Stimulated activated CD8-positive, alpha-beta memory T cell treated with anti-CD3 and anti-CD28 coated beads, Interleukin-12 subunit alpha, Interleukin-12 subunit beta, amount 100 ng/mL, for 24 hours (primary cell): ENCODE data around the gene TMEM130.

Experiments used
- DNase-seq: peaks from one replicate; pipeline ENCODE4 v3.0.0-alpha.2; 2020; ENCODE audit errors: extremely low read depth

The TMEM130 gene, protein sequence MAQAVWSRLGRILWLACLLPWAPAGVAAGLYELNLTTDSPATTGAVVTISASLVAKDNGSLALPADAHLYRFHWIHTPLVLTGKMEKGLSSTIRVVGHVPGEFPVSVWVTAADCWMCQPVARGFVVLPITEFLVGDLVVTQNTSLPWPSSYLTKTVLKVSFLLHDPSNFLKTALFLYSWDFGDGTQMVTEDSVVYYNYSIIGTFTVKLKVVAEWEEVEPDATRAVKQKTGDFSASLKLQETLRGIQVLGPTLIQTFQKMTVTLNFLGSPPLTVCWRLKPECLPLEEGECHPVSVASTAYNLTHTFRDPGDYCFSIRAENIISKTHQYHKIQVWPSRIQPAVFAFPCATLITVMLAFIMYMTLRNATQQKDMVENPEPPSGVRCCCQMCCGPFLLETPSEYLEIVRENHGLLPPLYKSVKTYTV

DNA sequence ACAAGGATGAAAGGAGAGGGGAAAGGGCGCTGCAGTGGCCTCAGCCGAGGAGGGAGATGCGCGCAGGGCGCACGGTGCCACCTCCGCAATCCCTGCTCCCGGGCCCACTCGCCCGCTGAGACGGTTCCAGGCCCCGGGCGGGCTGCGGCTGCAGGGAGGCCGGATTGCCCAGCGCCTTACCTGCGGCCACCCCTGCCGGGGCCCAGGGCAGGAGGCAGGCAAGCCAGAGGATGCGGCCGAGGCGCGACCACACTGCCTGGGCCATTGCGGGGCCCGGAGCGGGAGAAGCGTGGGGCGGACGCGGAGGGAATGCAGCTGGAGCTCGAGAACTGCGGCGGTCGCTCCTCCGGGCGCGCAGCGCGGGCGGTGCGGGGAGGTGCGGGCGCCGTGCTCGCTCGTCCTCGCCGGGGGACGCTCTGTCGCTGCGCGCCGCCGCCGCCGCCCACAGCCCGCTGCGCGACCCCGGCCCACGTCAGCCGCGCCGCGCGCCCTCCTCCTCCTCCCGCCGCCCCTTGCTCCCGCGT is at the start of gene TMEM130:
TSS of gene TMEM130 (minus strand) at position 418 of the 524 bp plus-strand sequence. CDS start at position 265, 153 bp downstream.
- no peak for DNase-seq

DNA sequence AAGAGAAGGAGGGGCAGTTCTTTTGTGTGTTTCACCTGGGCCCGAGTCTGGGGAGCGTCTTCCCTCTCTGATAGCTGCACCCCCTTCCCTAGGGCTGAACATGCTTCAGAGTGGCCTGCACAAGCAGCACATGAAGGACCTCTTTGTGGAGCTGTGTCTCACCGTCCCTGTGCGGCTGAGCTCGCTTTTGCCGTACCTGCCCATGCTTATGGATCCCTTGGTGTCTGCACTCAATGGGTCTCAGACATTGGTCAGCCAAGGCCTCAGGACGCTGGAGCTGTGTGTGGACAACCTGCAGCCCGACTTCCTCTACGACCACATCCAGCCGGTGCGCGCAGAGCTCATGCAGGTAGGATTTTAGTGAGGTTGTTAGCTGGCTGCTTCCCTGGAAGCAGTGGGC is 47.5 kb upstream of the TMEM130 start:
- no peak for DNase-seq

DNA sequence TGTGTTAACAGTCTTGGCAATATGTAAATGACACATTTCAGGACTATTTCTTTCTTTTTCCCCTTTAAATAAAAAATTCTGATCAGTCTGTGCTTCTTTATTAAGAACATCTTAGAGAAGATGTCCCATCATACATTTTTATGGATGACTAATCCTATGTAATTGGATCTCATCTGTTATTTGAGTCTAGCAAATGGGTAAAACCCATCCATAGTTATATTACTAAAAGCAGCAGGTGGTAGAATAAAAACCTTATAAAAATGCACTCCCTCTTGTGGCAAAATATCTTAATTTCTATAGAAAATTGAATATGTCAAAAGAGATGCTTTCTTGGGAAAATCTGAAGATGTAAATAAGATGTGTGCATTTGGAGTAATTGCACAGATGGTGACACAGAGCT is 43.8 kb upstream of the TMEM130 start:
- no peak for DNase-seq

DNA sequence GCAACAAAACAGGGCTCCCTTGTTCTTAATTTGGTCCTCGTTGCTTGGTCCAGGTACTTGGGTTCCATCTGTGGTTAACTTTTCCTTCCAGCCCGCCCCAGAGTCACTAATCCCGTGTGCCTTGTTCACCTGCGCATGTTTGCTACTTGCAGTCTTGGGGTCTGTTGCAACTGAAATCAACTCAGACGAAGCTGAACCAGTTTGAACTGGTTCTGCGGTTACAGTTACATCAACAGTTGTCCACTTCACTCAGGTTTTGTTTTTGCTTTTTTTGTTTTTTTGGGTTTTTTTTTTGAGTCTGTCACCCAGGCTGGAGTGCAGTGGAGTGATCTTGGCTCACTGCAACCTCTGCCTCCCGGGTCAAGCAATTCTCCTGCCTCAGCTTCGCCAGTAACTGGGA is 43.2 kb upstream of the TMEM130 start:
- no peak for DNase-seq

DNA sequence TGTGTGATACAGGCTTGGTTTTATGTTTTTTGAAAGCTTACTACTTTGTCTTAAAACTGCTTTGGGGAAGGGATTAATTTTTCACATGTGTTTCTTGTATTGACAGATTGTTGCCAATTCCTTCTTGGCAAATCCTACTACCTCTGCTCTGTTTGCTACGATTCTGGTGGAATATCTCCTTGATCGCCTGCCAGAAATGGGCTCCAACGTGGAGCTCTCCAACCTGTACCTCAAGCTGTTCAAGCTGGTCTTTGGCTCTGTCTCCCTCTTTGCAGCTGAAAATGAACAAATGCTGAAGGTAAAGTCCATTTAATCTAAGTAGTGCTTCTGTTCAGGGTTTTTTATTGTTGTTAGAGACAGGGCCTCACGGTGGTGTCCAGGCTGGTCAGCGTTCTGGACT is 42.1 kb upstream of the TMEM130 start:
- DNase-seq, result no peak

DNA sequence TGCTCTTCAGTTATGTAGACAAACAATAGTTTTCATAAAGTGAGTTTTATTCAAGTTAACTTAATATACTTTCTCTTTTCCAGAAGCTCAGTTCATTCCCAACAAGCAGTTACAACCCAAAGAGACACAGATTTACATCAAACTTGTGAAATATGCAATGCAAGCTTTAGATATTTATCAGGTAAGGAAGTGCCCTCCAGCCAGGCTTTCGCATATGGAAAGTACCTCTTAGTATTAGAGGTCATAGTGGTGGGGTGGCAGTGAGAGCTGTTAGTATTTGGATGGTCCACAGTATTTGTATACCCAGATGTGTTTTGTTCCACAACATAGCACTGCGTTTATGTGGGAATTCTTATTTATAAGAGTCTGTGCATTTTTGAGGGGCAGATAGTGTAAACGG is 40.6 kb upstream of the TMEM130 start:
- no peak for DNase-seq

DNA sequence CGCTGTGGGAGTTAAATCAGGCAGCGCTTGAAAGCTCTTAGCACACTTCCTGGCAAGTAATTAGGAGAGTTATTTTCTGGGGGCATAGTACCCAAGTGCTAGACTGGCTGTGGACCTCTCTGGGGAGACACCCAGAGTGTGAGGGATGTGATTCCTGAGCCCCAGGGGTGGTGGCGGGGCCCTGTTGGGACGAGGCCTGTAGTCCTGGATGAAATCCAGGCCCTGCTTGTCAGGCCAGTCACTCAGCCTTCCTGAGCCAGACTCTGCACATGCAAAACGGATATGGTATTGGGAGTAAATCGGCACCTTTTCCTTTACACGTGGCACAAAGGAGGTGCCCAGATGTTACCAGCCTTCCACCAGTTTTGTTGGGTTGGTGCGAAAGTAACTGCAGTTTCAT is 39.7 kb upstream of the TMEM130 start:
- no peak for DNase-seq

DNA sequence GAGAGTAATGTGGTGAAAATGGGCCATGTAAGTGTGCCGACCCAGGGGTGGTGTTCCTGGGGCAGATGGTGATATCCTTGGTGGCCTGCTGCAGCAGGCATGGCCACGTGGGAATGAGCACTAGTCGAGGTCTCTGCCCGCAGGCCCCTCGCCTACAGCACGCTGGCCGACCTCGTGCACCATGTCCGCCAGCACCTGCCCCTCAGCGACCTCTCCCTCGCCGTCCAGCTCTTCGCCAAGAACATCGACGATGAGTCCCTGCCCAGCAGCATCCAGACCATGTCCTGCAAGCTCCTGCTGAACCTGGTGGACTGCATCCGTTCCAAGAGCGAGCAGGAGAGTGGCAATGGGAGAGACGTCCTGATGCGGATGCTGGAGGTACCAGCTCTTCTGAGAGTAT is 38.8 kb upstream of the TMEM130 start:
- DNase-seq, result no peak

DNA sequence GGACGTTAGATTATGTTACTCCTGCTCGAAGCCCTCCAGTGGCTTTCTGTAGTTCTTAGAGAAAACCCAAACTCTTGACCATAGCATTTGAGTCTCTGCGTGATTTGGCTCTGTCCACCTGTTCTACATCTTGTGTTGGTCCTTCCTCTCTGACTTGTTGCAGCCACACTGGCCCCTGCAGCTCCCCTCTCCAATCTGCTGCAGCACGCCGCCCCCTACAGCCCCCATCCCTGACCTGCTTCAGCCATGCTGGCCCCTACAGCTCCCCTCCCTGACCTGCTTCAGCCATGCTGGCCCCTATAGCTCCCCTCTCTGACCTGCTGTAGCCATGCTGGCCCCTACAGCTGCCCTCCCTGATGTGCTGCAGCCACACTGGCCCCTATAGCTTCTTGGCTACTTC is 37.8 kb upstream of the TMEM130 start:
- no peak for DNase-seq

DNA sequence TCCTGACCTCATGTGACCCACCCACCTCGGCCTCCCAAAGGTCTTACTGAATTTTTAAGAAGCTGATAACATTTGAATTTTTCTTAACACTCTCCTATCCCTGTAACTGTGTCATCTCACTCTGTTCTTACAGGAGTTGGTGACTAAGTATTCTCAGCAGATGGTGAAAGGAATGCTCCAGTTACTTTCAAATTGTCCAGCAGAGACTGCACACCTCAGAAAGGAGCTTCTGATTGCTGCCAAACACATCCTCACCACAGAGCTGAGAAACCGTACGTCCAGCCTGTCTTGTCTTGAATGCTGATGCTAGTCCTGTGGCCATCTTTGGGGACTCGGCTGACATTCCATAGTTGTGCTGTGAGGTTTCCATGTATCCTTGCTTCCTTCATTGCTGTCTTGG is 33.4 kb upstream of the TMEM130 start:
- no peak for DNase-seq

DNA sequence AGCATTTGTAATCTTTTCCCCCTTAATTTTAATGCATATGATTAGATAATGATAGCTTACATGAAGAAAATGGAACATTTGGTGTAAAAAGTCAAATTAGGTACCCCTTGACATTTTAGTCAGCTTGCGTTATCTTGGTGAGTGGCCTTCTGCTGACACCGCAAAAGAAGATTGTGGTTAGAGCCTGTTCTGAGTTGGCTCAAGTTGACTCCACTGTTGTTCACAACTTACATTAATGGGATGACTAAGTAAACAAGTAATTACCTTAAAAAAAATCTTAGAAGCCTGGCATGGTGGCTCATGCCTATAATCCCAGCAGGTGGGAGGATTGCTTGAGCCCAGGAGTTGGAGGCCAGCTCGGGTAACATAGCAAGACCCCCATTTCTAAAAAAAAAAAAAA is 32.7 kb upstream of the TMEM130 start:
- DNase-seq, result no peak

DNA sequence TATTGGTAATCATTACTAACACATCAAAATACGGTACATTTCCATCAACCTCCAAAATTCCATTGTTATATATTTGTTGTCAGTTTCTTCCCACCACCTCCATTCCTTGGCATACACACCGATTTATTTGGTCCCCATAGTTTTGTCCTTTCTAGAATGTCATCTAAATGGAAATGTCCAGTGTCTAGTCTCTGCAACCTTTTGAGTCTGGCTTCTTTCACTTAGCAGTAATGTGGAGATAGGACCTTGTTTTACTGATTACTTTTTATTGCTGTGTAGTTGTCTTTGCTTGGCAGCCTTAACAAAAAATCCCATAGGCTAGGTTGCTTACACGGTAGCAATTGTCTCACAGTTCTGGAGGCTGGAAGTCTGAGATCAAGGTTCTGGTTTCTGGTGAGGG is 31.0 kb upstream of the TMEM130 start:
- DNase-seq, result no peak

DNA sequence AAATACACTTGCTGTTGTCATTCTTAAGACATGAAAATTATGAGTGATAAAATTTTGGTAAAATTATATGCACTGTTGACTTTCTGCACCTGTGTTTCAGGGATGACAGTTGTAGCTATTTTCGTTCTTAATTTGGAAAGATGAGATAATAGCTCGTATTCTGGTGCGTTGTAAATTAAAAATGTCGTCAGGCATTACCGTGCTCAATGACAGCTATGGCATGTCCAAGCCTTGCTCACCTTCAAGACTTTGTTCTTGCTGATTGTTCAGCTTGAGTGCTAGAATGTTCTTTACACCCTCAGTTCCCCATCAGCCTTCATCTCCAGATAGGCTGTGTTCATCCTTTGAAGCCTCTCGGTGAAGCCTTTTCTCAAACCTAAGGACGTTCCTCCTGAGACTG is 30.0 kb upstream of the TMEM130 start:
- DNase-seq, result no peak

DNA sequence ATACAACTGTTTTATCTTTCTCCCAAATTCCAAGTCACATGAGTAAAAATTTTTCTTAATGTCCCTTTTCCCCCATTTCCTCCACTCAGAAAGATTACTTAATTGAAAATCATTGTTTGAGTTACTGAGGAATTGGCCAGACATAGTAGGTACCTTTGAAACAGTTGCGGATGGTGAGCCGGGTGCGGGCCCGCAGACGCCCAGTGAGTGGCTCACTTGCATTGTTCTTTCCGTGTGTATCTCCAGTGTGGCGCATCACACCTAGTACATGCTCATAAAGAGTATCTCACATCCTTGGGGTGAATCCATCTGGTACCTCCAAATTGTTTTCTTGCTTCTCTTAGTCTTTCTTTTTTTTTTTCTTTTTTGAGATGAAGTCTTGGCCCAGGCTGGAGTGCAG is 22.8 kb upstream of the TMEM130 start:
- DNase-seq, result no peak

DNA sequence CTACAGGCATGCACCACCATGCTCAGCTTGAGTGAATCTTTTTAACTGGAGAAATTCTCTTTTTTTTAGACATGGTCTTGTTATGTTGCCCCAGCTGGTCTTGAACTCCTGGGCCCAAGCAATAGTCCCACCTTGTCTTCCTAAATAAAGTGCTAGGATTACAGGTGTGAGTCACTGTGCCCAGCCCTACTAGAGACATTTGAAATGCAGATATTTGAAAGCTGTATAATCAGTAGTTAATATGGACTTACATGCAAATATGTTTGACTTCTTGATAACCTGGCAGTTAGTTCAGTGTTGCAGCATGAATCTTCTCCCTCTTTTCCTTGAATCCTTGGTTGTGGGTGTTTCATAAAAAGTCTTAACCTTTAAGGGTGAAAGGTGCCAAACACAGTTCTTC is 17.2 kb upstream of the TMEM130 start:
- no peak for DNase-seq

DNA sequence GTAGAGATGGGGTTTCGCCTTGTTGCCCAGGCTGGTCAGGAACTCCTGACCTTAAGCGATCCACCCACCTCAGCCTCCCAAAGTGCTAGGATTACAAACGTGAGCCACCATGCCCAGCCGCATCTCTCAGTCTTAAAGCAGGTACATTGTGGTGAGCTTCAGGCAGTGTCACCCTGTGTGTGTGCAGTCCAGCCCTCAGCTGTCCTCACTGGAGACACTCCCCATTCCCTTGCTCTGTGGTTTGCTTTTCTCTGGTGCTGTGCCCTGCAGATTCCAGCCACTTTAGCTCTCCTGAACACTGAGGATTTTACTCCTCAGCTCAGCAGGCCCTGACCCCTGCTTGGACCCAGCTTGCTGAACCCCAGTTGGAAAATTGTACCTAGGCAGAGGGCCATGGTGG is 14.6 kb upstream of the TMEM130 start:
- DNase-seq, result no peak

DNA sequence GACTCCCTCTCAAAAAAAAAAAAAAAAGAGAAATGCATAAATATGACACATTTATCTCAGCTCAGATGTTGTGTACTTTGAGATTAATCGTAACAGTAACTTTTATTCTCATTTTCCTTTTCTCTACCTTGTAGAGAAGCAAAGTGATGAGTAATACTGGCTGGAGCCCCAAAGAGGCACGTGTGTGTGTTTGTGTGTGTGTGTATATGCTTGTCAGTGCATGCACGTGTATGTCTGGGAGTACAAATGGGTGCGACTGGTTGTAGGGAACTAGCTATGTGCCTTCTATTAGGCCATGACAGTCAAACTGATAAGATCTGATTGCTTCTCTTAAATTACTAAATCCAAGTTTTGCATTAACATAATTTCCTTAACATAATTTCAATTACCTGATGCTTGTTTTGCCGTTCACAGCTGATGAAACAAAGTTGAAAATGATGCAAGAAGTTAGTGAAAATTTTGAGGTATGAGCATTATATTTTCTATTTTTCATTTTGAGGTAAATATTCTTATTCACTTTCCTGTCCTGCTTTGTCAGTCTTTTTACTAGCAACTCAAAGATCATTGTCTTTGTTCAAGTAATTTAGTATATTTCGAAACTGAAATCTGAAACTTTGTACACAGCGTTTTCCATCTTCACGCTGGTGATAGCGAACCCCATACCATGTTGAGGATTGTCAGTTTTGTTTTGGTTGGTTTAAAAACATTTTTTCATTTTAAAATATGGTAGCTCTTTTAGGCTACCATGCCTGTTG is 11.9 kb upstream of the TMEM130 start:
- DNase-seq, result no peak

DNA sequence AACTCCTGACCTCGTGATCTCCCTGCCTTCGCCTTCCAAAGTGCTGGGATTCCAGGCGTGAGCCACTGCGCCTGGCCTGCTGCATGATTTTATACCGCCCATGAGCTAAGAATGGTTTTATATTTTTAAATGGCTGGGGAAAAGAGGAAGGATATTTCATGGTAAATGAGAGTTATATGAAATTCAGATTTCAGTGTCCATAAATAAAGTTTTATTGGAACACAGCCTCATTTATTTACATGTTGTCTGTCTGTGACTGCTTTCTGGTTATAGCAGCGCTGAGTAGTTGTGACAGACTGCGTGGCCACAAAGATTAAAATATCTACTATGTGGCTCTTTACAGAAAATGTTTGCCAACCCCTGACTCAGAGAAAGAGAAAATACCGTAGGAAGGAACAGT is 10.7 kb upstream of the TMEM130 start:
- DNase-seq, result no peak

DNA sequence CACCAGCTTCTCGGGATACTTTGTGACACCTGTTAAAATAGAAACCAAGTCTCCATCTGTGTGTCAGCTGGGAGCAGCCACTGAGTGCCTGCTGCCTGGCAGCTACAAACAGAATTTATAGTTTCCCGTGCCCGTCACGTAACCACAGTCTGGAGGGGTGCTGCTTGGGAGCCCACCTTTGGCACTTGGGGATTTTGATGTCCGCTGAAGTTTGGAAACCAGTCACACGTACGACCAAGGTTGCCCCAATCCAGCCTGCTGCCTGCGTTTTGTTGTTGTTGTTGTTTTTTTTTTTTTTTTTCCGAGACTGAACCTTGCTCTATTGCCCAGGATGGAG is 10.1 kb upstream of the TMEM130 start:
- DNase-seq, result no peak

DNA sequence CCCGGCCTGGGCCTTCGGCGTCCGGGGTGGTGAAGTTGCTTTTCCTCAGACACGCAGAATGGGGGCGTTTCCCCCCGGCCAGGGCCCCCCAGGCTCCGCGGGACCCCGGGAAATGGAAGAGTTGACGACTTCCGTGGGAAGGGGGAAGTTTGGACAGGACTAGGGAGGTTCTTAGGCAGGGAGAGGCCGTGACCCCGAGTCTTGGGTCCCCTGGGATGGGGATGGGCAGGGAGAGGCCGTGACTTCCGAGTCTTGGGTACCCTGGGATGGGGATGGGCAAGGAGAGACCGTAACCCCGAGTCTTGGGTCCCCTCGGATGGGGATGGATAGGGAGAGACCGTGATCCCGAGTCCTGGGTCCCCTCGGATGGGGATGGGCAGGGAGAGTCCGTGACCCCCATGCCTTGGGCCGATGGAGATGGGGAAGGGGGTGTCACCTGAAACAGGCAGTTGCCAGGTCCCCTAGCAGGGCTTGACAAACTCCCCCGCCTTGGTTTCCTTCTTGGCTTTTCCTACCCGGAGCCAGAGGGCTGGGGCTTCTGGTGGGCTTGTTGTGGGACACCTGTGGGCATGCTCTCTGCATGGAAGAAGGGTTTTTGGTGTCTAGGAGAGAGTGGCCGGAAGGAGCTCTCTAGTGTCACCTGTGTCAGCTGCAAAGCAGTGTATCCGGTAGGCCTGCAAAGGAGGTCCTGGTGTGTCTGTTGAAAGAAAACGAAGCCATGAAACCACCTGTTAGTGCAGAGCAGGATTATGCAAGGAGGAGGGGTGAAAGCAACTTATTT is 9.6 kb upstream of the TMEM130 start:
- peak; percentile 17 for DNase-seq

DNA sequence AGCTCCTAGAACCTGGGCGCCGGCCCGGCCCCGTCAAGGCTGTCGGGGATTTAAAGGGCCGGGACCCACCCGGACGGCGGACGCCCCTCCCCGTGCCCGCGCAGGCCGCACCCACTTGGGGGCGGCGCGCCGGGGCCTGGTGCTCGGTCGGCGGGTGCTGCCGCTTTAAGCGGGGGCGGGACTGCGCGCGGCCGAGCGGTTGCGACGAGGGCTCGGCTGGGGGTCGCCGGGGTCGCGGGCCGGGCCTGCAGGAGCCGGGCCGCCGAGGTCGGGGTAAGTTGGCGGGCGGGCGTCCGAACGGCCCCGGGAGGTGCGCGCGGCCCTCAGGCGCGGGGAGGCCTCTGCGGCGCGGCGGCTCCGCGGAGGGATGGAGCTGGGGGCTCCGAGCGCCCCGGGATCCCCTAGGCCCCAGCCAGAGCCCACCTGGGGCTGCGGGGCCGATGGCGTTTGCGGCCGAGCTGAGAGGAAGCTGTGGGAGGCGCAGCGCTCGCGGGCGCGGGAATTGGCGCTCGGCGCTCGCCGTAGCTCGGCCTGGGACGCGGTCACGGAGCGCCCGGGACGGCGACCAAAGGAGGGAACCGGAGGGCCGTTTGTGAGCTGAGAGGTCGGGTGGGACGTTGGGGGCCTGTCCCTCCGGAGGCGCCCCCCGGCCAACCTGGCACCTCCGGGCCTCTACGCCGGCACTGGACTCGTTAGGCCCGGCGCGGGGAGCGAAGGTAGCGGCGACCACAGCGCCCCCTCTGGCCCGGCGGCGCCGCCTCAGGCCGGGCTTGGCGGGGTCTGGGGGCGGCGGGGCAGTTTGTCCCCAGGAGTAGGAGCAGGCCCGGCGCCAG is 8.8 kb upstream of the TMEM130 start, which contains the start of gene TRRAP:
TSS of gene TRRAP (plus strand) at position 168 of the 833 bp plus-strand sequence. CDS start 2,619 bp downstream, outside the sequence.
- peak; percentile 49 for DNase-seq
